Mesendoderm (in vitro differentiated cells): ENCODE measurements around the gene NTRK1.

ENCODE experiments used
- DNase-seq: peaks from one replicate; pipeline ENCODE4 v3.0.0; 2013
- H2AK5ac ChIP-seq: 2 replicates; pipeline ENCODE4 v1.6.1; 2013; ENCODE audit warnings: low read length, inconsistent platforms
- H2BK120ac ChIP-seq: 2 replicates; pipeline ENCODE4 v1.6.1; 2013; ENCODE audit warnings: low read depth, mild to moderate bottlenecking, low read length, moderate library complexity, mixed read lengths
- H2BK15ac ChIP-seq: replicated peaks from 2 replicates; pipeline ENCODE4 v1.6.1; 2013; ENCODE audit warnings: low read depth, mild to moderate bottlenecking, moderate library complexity
- H2BK5ac ChIP-seq: 2 replicates; pipeline ENCODE4 v1.6.1; 2013; ENCODE audit warnings: low read length, inconsistent platforms
- H3K18ac ChIP-seq: 2 replicates; pipeline ENCODE4 v1.6.1; 2013; ENCODE audit warnings: mild to moderate bottlenecking, low read length, mixed read lengths
- H3K23ac ChIP-seq: one replicate; pipeline ENCODE4 v1.6.1; 2013; ENCODE audit warnings: low read length
- H3K27ac ChIP-seq: 2 replicates; pipeline ENCODE4 v1.5.1; 2013; ENCODE audit warnings: low read depth, mild to moderate bottlenecking, inconsistent platforms, low read length, moderate library complexity
- H3K27me3 ChIP-seq: 2 replicates; pipeline ENCODE4 v1.6.1; 2013; ENCODE audit warnings: low read length, control low read depth, mild to moderate bottlenecking, inconsistent platforms; ENCODE audit not compliant: insufficient read depth, poor library complexity
- H3K36me3 ChIP-seq: 2 replicates; pipeline ENCODE4 v1.6.1; 2013; ENCODE audit warnings: low read length, inconsistent platforms; ENCODE audit not compliant: control insufficient read depth, insufficient read depth
- H3K4ac ChIP-seq: one replicate; pipeline ENCODE4 v1.6.1; 2013; ENCODE audit warnings: low read depth, mild to moderate bottlenecking, low read length, moderate library complexity
- H3K4me1 ChIP-seq: 2 replicates; pipeline ENCODE4 v1.6.1; 2013; ENCODE audit warnings: low read depth, low read length, inconsistent platforms; ENCODE audit not compliant: control insufficient read depth
- H3K4me2 ChIP-seq: 2 replicates; pipeline ENCODE4 v1.6.1; 2013; ENCODE audit warnings: low read length
- H3K4me3 ChIP-seq: 2 replicates; pipeline ENCODE4 v1.5.1; 2013; ENCODE audit warnings: mild to moderate bottlenecking, low read length
- H3K56ac ChIP-seq: one replicate; pipeline ENCODE4 v1.6.1; 2013; ENCODE audit warnings: low read length
- H3K79me1 ChIP-seq: 2 replicates; pipeline ENCODE4 v1.6.1; 2013; ENCODE audit warnings: low read length, inconsistent platforms
- H3K79me2 ChIP-seq: 2 replicates; pipeline ENCODE4 v1.6.1; 2013; ENCODE audit warnings: mild to moderate bottlenecking, low read length; ENCODE audit not compliant: control insufficient read depth, insufficient read depth
- H3K9ac ChIP-seq: 2 replicates; pipeline ENCODE4 v1.6.1; 2013; ENCODE audit warnings: low read length, inconsistent platforms
- H4K5ac ChIP-seq: one replicate; pipeline ENCODE4 v1.6.1; 2013; ENCODE audit warnings: low read length
- H4K8ac ChIP-seq: one replicate; pipeline ENCODE4 v1.6.1; 2013; ENCODE audit warnings: low read depth, mild to moderate bottlenecking, control low read depth, low read length, moderate library complexity
- WGBS: extraction: QIAGEN DNeasy Blood & Tissue Kit; methylation state at CpG from one replicate; pipeline ENCODE4 v1.1.7; 2013; ENCODE audit warnings: low lambda C conversion rate, missing lambda C conversion rate; ENCODE audit not compliant: insufficient coverage; ENCODE audit errors: extremely low coverage; 5-methylcytosine and 5-hydroxymethylcytosine counted together

The NTRK1 gene

GRCh38 chr1:156929596-156930238 lies 69.1 kb downstream of the NTRK1 start:
- no peaks in the 10 kb centered on the region for H3K79me1 ChIP-seq
- H3K56ac ChIP-seq, result no peak overlapping the region
- H2BK120ac ChIP-seq, result no peak overlapping the region
- no peaks in the 10 kb centered on the region for H3K36me3 ChIP-seq
- no peak for DNase-seq
- no peak overlapping the region for H3K4ac ChIP-seq
- H3K27ac ChIP-seq, result no peak overlapping the region
- peaks cover 21% of the 10 kb centered on the region for H3K27me3 ChIP-seq
- no peak overlapping the region for H2BK5ac ChIP-seq
- H4K5ac ChIP-seq, result no peak overlapping the region
- no peak overlapping the region for H3K9ac ChIP-seq
- H2BK15ac ChIP-seq, result no peak overlapping the region
- H3K23ac ChIP-seq, result no peak overlapping the region
- H3K4me1 ChIP-seq, result no peaks in the 10 kb centered on the region
- no peak overlapping the region for H4K8ac ChIP-seq
- no peaks in the 10 kb centered on the region for H3K79me2 ChIP-seq
- no peak overlapping the region for H3K4me3 ChIP-seq
- H2AK5ac ChIP-seq, result no peak overlapping the region
- WGBS, result no CpG with 5 or more reads among the region's 6 CpGs
- H3K4me2 ChIP-seq, result no peak overlapping the region
- H3K18ac ChIP-seq, result no peak overlapping the region

DNA sequence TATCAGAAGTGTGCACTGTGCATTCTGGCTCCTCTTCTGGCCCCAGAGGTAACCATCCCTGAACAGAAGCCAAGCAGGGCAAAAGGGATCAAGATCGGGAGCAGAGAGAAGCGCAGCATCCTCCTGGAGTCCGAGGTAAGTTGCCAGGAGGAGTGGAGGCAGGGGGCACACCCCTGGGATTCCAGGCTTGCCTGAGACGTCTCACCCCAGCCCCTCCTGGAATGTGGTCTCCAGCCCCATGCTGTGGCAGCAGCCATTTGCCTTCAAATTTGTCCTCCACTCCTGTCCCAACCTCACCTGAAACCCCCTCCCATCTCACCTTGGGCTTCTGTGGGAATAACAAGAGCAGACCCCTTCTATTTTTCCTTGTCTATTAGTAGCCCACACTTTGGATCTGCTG lies 69.8 kb downstream of the NTRK1 start:
- no peak overlapping the region for H3K18ac ChIP-seq
- no CpG with 5 or more reads among the region's 4 CpGs for WGBS
- no peak overlapping the region for H3K4me2 ChIP-seq
- no peaks in the 10 kb centered on the region for H3K36me3 ChIP-seq
- H3K4me3 ChIP-seq, result no peak overlapping the region
- no peak overlapping the region for H2AK5ac ChIP-seq
- H3K27ac ChIP-seq, result no peak overlapping the region
- no peak overlapping the region for H3K23ac ChIP-seq
- DNase-seq, result no peak
- H3K9ac ChIP-seq, result no peak overlapping the region
- H2BK15ac ChIP-seq, result no peak overlapping the region
- no peak overlapping the region for H4K8ac ChIP-seq
- no peak overlapping the region for H4K5ac ChIP-seq
- H3K79me2 ChIP-seq, result no peaks in the 10 kb centered on the region
- no peak overlapping the region for H3K4ac ChIP-seq
- peaks cover 13% of the 10 kb centered on the region for H3K27me3 ChIP-seq
- H3K79me1 ChIP-seq, result no peaks in the 10 kb centered on the region
- no peak overlapping the region for H2BK5ac ChIP-seq
- H3K4me1 ChIP-seq, result no peaks in the 10 kb centered on the region
- no peak overlapping the region for H3K56ac ChIP-seq
- no peak overlapping the region for H2BK120ac ChIP-seq
